Neural cell (in vitro differentiated cells): Measurements from ENCODE around the gene ITGB1BP2.

Experiments used
- EP300 ChIP-seq: fragments of 450-650 bp; conservative IDR thresholded peaks from 2 replicates; pipeline ENCODE4 v1.6.1; 2014; ENCODE audit warnings: antibody characterized with exemption, mild to moderate bottlenecking, moderate library complexity; ENCODE audit not compliant: poor library complexity, severe bottlenecking
- EZH2 ChIP-seq: fragments of 200-600, 300-800 bp; shearing (Covaris generic), sonication (generic); IDR thresholded peaks from 2 replicates; pipeline ENCODE4 v1.6.1; 2014; ENCODE audit warnings: antibody characterized with exemption, low read length, borderline replicate concordance, mild to moderate bottlenecking; ENCODE audit not compliant: insufficient read depth, poor library complexity, severe bottlenecking
- POLR2AphosphoS5 ChIP-seq: IDR thresholded peaks from 2 replicates; pipeline ENCODE4 v1.6.1; 2012
- SMC3 ChIP-seq: fragments of 450-650 bp; conservative IDR thresholded peaks from 2 replicates; pipeline ENCODE4 v1.6.1; 2014; ENCODE audit warnings: antibody characterized with exemption, mild to moderate bottlenecking, moderate library complexity; ENCODE audit not compliant: poor library complexity
- TF ChIP-seq, protein P1 (sequence below): fragments of 450-650 bp; IDR thresholded peaks from 2 replicates; pipeline ENCODE4 v1.5.1; 2014; ENCODE audit warnings: antibody characterized with exemption, mild to moderate bottlenecking, moderate library complexity; ENCODE audit not compliant: poor library complexity, severe bottlenecking
- TF ChIP-seq, protein P2 (sequence below): IDR thresholded peaks from 2 replicates; pipeline ENCODE4 v1.6.1; 2012; ENCODE audit warnings: borderline replicate concordance

GRCh38 chrX:71256856-71257255 lies 44.7 kb upstream of the ITGB1BP2 start:
- no peak for TF ChIP-seq SMC3
- TF ChIP-seq, protein P1, sequence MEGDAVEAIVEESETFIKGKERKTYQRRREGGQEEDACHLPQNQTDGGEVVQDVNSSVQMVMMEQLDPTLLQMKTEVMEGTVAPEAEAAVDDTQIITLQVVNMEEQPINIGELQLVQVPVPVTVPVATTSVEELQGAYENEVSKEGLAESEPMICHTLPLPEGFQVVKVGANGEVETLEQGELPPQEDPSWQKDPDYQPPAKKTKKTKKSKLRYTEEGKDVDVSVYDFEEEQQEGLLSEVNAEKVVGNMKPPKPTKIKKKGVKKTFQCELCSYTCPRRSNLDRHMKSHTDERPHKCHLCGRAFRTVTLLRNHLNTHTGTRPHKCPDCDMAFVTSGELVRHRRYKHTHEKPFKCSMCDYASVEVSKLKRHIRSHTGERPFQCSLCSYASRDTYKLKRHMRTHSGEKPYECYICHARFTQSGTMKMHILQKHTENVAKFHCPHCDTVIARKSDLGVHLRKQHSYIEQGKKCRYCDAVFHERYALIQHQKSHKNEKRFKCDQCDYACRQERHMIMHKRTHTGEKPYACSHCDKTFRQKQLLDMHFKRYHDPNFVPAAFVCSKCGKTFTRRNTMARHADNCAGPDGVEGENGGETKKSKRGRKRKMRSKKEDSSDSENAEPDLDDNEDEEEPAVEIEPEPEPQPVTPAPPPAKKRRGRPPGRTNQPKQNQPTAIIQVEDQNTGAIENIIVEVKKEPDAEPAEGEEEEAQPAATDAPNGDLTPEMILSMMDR, result no peak
- TF ChIP-seq POLR2AphosphoS5, result no peak
- TF ChIP-seq EZH2, result no peak
- no peak for TF ChIP-seq EP300
- TF ChIP-seq, protein P2, sequence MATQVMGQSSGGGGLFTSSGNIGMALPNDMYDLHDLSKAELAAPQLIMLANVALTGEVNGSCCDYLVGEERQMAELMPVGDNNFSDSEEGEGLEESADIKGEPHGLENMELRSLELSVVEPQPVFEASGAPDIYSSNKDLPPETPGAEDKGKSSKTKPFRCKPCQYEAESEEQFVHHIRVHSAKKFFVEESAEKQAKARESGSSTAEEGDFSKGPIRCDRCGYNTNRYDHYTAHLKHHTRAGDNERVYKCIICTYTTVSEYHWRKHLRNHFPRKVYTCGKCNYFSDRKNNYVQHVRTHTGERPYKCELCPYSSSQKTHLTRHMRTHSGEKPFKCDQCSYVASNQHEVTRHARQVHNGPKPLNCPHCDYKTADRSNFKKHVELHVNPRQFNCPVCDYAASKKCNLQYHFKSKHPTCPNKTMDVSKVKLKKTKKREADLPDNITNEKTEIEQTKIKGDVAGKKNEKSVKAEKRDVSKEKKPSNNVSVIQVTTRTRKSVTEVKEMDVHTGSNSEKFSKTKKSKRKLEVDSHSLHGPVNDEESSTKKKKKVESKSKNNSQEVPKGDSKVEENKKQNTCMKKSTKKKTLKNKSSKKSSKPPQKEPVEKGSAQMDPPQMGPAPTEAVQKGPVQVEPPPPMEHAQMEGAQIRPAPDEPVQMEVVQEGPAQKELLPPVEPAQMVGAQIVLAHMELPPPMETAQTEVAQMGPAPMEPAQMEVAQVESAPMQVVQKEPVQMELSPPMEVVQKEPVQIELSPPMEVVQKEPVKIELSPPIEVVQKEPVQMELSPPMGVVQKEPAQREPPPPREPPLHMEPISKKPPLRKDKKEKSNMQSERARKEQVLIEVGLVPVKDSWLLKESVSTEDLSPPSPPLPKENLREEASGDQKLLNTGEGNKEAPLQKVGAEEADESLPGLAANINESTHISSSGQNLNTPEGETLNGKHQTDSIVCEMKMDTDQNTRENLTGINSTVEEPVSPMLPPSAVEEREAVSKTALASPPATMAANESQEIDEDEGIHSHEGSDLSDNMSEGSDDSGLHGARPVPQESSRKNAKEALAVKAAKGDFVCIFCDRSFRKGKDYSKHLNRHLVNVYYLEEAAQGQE, result no peak
